ENCODE data around the gene MYCBP2. TPM values are rescaled to one million over a fixed set of nuclear protein-coding genes. Genes with fewer than 3 reads are reported as not detected.

MYCBP2 gene
- total RNA-seq, 1 donor from 2014 or later = 91.6 TPM

DNA sequence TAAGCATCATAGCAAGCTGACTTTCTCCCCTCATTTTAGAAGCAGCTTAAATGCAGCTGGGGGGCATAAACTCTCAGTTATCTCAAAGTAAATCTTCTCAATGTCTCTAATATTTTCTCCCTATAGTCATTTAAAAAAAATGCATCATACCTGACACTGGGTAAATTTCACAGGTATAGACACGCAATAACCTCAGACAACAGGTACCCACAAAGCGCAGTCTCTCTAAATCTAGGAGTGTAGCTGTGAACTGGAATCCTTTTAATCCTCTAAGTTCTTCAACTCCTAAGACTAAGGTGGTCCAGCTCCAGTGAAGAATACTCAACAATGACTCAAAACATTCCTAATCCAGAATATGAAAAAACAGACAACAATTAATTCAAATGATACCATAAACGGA lies 141.2 kb downstream of the MYCBP2 start:
- Histone ChIP-seq H3K9me3 (no peaks in the 10 kb centered on the region), H3K36me3 (peaks cover 82% of the 10 kb centered on the region), H3K27ac (no peak overlapping the region), H3K4me1 (no peaks in the 10 kb centered on the region), H3K4me3 (no peak overlapping the region), H3K27me3 (ENCODE audit: low read depth) (no peaks in the 10 kb centered on the region)
- TF ChIP-seq, protein P1, sequence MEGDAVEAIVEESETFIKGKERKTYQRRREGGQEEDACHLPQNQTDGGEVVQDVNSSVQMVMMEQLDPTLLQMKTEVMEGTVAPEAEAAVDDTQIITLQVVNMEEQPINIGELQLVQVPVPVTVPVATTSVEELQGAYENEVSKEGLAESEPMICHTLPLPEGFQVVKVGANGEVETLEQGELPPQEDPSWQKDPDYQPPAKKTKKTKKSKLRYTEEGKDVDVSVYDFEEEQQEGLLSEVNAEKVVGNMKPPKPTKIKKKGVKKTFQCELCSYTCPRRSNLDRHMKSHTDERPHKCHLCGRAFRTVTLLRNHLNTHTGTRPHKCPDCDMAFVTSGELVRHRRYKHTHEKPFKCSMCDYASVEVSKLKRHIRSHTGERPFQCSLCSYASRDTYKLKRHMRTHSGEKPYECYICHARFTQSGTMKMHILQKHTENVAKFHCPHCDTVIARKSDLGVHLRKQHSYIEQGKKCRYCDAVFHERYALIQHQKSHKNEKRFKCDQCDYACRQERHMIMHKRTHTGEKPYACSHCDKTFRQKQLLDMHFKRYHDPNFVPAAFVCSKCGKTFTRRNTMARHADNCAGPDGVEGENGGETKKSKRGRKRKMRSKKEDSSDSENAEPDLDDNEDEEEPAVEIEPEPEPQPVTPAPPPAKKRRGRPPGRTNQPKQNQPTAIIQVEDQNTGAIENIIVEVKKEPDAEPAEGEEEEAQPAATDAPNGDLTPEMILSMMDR (IDR thresholded peaks at IDR 0.05) = no peak
- DNase-seq (no peak), ATAC-seq (no peak)
- intact Hi-C loops (cut with DNase I) = no loop called here

DNA sequence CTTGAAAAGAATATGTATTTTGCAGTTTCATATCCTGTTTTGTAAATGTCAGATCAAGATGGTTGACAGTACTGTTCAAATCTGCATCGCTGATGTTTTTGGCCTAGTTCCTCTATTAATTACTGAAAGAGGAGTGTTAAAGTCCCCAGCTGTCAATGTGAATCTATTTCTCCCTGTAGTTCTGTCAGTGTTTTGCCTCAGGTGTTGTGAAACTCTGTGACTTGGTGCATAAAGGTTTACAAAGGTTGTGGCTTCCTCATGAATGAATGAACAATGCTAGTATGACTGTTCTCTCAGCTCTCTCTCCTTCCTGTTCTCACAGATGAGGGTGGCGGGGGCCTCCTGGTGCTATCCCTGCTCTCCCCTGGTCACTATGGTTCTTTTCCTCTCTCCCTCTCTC lies 142.4 kb downstream of the MYCBP2 start:
- H3K27me3 ChIP-seq (ENCODE audit: low read depth) = no peaks in the 10 kb centered on the region
- DNase-seq (no peak), ATAC-seq (no peak)
- H3K4me1 ChIP-seq = no peaks in the 10 kb centered on the region
- H3K27ac ChIP-seq = no peak overlapping the region
- H3K9me3 ChIP-seq = no peaks in the 10 kb centered on the region
- intact Hi-C loops (cut with DNase I) = no loop called here
- H3K4me3 ChIP-seq = no peak overlapping the region
- TF ChIP-seq, protein P1 (IDR thresholded peaks at IDR 0.05) = no peak
- peaks cover 82% of the 10 kb centered on the region for H3K36me3 ChIP-seq

DNA sequence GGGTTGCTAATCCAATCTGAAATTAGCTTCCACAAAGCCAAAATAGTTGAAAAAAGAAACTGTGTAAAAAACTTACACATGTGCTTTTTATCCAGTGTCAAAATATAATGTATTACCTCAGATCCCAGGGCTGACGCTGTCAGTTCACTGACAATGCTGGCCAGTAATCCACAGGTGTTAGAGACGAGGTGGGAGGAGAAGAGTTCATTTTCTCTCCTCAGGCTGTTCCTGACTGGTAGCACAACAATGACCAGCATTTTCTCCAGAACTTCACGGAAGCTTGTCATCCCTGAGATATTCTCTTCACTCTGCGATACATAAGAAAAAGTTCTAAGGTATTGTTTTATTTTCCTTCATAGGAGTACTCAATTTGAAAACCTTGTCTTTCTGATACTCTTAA lies 146.9 kb downstream of the MYCBP2 start:
- TF ChIP-seq, protein P1 (IDR thresholded peaks at IDR 0.05) = no peak
- no peak overlapping the region for H3K4me3 ChIP-seq
- H3K27ac ChIP-seq = no peak overlapping the region

DNA sequence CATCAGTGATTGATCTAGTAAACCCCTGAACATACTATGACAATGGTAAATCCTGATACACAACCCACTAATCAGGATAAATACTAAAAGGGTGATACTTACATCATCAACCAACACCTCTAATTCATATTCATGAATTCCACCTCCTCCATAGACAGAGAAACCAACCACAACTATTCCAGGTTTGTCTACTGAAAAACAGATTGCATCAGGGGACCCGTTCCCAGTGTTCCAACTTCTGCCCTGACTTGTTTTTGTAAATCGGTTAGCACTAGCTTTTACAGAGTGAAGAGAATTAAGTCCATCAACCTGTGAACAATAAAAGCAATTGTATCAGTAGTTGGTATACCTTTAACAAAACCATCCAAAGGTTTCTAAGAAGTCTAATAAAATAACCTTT lies 149.2 kb downstream of the MYCBP2 start:
- Histone ChIP-seq H3K4me1 (no peaks in the 10 kb centered on the region), H3K27ac (no peak overlapping the region), H3K36me3 (peaks cover 90% of the 10 kb centered on the region), H3K4me3 (no peak overlapping the region), H3K27me3 (ENCODE audit: low read depth) (no peaks in the 10 kb centered on the region), H3K9me3 (no peaks in the 10 kb centered on the region)
- intact Hi-C loops (cut with DNase I) = no loop called here
- DNase-seq (no peak), ATAC-seq (no peak)
- TF ChIP-seq, protein P1 (IDR thresholded peaks at IDR 0.05) = no peak

More for the DNA sequence above, 146.9 kb downstream of the MYCBP2 start:
- no peaks in the 10 kb centered on the region for H3K27me3 ChIP-seq (ENCODE audit: low read depth)
- H3K4me1 ChIP-seq = no peaks in the 10 kb centered on the region
- H3K36me3 ChIP-seq = peaks cover 83% of the 10 kb centered on the region
- DNase-seq = no peak
- intact Hi-C loops (cut with DNase I) = no loop called here
- H3K9me3 ChIP-seq = no peaks in the 10 kb centered on the region
- no peak for ATAC-seq

DNA sequence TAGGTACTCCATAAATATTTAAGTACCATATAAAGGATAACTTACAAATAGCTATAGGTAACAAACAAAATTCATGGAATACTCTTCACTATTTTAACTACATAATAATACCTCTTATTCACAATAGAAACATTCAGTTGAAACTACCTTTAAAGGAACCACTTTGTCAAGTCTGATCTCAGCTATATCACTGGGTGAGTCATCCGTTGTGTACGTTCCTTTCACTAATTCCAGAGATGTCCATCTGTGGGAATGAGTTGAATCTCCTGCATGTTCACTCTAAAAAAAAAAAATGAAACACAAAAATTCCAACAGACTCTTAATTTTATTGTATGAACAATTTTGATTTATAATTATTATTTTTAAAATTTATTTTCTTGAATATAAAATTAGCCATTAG lies 150.5 kb downstream of the MYCBP2 start:
- TF ChIP-seq, protein P1 (IDR thresholded peaks at IDR 0.05) = no peak
- Histone ChIP-seq H3K36me3 (peaks cover 98% of the 10 kb centered on the region), H3K9me3 (no peaks in the 10 kb centered on the region), H3K4me3 (no peak overlapping the region), H3K4me1 (no peaks in the 10 kb centered on the region), H3K27ac (no peak overlapping the region), H3K27me3 (ENCODE audit: low read depth) (no peaks in the 10 kb centered on the region)
- ATAC-seq = no peak
- intact Hi-C loops (cut with DNase I) = no loop called here
- no peak for DNase-seq

DNA sequence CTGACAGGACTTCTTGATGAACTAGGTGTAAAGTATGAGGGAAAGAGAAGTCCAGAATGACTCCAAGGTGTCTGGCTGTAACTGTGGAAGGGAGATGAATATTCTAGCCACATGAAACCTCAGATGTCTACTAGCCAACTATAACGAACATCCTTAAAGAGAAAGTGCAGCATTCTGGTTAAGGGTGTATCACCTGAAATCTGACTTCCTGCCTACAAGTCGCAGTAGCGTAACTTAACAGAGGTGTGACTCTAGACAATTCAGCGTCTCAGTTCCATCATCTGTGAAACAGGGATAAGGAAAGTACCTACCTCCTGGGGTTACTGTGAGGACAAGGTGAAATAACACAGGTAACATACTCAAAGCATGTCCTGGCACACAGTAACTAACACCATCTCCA lies 154.2 kb downstream of the MYCBP2 start:
- DNase-seq (no peak), ATAC-seq (no peak)
- Histone ChIP-seq H3K27ac (no peak overlapping the region), H3K9me3 (no peaks in the 10 kb centered on the region), H3K36me3 (peaks cover 98% of the 10 kb centered on the region), H3K4me3 (no peak overlapping the region), H3K4me1 (no peaks in the 10 kb centered on the region), H3K27me3 (ENCODE audit: low read depth) (no peaks in the 10 kb centered on the region)
- intact Hi-C loops (cut with DNase I) = no loop called here
- TF ChIP-seq, protein P1 (IDR thresholded peaks at IDR 0.05) = no peak
